Stimulated activated CD8-positive, alpha-beta memory T cell treated with anti-CD3 and anti-CD28 coated beads, Interleukin-7, amount 100 ng/mL, for 48 hours (primary cell): ENCODE results near the gene FBXO24.
"Not testable (repeated sequence)": the region's sequence is repeated elsewhere in the genome, so short reads cannot be mapped to it uniquely, and the experiment has no call there.

Experiments used
- DNase-seq, 2 donors: peaks; one replicate each; pipeline ENCODE4 v3.0.0-alpha.2; 2020; ENCODE audit warnings: low read depth in 1 of 2; ENCODE audit errors: extremely low read depth in 1 of 2

The FBXO24 gene, protein sequence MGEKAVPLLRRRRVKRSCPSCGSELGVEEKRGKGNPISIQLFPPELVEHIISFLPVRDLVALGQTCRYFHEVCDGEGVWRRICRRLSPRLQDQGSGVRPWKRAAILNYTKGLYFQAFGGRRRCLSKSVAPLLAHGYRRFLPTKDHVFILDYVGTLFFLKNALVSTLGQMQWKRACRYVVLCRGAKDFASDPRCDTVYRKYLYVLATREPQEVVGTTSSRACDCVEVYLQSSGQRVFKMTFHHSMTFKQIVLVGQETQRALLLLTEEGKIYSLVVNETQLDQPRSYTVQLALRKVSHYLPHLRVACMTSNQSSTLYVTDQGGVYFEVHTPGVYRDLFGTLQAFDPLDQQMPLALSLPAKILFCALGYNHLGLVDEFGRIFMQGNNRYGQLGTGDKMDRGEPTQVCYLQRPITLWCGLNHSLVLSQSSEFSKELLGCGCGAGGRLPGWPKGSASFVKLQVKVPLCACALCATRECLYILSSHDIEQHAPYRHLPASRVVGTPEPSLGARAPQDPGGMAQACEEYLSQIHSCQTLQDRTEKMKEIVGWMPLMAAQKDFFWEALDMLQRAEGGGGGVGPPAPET

DNA sequence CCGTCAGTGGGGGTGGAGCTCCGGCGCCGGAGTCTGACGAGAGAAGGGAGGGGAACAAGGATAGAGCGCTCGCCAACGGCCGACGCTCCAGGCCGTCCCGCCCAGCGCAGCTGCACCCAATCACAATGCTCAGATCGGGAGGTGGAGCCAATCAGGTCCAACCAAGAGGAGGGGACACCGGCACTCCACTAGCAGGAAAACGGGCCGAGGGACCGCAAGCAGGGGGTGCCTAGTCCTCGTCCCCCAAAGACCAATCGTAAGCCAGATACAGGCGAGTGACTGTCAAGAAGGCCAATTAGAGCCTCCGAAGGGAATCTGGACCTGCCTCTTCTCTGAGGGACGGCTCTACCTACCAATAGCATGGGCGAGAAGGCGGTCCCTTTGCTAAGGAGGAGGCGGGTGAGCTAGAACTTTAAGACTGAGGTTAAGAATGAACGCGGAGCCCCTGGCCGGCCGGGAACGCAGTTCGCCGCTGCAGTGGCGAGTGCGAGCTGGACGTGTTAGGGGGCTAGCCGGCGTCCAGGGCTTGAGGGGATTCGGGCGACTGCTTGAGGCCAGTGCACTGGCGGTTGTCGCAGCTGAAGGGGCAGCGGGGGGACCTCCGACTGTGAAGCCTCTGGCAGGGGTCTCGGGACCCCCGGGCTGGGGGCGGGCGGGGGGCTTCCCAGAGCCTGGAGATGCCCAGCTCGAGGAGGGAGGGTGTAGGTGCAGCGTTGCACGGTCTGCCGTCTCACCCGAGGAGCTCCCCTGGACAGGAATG lies at the start of gene FBXO24:
FBXO24 (plus strand) TSS at position 63 of the 760 bp plus-strand sequence; CDS start at position 361, 298 bp downstream.
- peak; percentile 99 to 100 for DNase-seq

DNA sequence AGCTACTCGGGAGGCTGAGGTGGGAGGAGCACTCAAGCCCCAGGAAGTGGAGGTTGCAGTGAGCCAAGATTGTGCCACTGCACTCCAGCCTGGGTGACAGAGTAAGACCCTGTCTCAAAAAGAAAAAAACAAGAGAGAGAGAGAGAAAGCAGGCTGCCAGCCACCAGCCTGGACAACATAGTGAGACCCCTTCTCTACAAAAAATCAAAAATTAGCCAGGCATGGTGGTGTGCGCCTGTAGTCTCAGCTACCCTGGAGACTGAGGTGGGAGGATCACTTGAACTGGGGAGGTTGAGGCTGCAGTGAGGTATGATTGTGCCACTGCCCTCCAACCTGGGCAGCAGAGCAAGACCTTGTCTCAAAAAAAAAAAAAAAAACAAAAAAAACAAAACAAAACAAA lies 49.4 kb upstream of the FBXO24 start:
- not testable (repeated sequence) for DNase-seq

DNA sequence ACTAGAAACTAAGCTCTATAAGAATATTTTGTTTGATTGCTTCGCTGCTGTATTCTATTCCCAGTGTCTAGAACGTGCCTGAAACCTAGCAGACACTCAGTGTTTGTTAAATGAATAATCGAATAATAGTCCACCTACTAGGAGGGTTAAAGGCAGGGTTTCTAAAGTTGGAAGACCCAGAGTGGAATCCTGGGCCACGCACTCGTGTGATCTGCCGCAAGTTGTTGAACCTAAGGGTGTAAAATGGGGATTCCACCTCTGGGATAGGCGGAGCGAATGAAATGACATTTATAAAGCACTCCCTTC lies 47.8 kb upstream of the FBXO24 start:
- no peak for DNase-seq

DNA sequence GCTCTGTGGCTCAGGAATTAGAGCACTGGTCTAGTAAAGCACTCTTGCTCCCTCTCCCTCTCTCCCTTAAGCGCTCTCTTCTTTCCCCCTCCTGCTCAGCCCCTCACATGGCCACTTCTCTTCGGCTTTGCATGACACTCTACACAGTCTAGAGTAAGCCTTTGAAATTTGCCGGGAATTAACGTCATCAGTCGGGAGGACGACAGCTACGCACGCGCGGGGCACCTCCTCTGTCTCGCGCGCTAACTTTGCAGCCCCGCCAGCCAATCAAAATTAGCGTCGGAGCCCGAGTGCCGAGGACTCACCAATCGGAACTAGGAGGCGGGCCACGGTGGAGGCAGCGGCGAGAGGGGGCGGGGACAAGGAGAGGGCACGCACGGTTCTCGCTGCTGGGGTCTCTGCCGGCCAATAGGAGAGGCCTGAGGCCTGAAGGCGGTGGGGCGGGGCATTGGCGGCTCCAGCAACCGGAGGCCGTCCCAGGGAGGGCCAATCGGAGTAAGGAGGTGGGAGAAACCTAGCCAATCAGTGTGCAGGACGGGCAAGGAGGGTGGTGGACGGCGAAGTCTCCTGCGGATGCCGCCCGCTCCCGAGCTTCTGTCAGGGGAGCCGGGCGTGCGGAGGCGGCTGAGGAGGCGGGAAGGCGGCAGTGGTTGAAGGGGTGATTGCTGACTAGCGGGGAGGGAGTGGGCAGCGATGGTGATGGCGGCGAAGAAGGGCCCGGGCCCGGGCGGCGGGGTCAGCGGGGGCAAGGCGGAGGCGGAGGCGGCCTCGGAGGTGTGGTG lies 47.3 kb upstream of the FBXO24 start, which contains the start of gene AGFG2:
AGFG2 (plus strand) TSS at position 550 of the 782 bp plus-strand sequence; CDS start at position 694, 144 bp downstream.
- DNase-seq, result peak; percentile 100

DNA sequence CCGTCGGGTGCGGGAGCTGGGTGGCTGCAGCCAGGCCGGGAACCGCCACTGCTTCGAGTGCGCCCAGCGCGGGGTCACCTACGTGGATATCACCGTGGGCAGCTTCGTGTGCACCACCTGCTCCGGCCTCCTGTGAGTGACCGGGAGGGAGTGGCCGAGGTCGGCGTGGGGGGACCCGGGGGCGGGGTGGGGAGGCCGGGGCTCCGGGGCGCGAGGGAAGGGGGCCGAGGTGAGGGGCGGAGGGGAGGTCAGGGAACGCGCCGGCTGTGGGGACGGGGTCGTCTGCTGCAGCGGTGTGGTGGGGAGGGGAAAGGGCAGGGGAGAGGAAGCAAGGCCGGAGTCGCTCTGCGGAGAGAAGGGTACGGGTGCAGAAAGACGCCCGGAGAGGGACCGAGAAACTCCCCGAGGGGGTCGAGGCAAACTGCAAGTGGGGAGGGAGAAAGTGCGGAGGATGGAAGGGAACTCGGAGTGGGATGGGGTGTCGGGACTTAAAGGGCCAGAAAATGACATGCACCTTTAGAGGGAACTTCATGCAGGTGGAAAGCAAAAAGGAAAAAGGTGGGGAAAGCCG lies 46.6 kb upstream of the FBXO24 start:
- no peak for DNase-seq

DNA sequence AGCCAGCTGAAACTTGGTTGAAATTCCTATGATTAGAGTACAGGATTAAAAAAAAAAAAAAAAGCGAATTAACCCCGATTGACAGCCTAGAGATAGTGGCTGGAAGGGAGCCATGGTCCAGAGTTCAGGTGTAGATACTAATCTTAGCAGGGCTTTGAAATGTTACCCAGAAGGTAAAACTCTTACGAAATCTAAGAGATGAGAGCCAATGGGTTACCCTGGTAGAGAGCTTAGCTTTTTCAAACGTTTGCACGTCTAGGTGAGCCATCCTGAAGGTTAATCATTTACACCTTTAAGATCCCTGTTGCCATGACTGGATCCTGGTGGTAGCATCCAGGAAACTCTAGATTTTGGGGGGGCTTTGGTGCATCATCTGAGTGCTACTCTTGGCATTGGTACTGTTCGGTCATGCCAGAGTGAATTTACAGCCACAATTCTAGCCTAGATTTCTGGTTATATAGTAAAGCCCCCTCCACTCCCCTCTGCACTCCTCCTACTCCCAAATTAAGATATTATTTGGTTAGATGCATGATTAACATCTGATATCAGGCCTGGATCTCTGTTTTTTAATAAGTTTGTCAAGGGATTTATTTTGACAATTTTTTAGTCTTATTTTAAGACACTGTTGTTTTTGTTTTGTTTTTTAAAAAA lies 45.9 kb upstream of the FBXO24 start:
- no peak for DNase-seq

DNA sequence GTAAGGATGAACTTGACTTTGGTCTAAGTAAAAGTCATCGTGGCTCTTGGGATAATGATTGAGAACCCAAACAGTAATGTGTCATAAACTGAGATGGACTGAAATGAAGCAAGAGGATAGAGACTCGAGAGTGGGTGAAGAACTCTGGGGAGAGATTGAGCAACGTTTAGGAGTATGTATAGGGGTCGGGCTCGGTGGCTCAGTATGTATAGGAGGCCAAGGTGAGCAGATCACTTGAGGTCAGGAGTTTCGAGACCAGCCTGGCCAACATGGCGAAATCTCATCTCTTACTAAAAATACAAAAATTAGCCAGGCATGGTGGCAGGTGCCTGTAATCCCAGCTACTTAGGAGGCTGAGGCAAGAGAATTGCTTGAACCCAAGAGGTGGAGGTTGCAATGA lies 44.8 kb upstream of the FBXO24 start:
- not testable (repeated sequence) for DNase-seq

DNA sequence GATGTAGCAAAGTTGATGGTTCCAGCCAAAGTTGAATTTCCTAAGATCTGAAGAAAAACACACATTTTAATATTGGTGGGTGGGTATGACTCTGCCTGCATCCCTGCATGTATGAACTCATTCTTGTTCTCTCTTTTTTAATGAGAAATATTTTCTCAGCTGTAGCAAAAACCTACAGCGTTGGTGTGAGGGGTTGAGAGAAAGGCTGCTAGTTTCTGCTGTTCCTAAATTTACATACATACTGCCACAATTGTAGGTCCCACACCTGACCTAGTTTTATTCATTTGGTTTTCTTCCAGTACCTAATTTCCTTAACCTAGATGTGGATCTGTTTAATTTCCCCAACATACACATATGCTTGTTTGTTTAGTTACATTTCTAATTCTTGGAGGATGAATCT lies 42.5 kb upstream of the FBXO24 start:
- DNase-seq, result no peak

DNA sequence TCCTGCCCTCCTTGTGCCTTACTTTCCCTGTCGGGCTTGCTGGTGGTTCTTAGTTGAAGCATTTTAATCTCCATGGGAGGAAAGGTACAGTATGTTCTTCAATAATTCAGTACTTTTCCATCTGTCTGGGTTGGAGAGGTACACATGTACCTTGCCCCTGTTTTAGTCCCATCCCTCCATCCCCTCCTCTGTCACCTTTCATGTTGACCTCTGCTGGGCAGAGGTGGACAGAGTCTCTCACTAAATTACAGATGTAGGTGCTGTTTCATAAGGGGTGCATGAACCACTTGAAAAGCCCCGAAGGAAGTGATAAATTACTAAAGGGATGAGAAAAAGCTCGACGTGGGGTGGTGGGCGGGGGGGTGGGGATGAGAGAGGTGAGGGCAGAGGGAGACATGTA lies 41.7 kb upstream of the FBXO24 start:
- DNase-seq, result no peak

DNA sequence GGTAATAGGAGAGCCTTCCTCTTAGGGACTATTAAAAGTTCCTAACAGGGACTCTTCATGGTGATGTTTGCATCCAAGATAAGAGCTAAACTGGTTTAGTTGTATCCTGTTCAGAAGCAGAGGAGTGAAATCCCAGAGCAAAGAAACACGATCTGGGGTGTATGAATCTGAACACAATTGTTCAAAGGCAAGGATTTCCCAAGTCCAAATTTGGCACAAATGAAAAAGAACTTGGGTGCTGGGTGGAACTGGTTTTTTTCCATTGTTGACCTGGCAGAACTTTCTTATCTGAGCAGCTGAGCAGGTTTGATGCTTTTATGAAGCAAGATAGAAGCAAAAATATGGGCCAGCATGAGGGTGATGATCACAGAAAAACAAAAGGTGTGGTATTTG lies 41.2 kb upstream of the FBXO24 start:
- no peak for DNase-seq

DNA sequence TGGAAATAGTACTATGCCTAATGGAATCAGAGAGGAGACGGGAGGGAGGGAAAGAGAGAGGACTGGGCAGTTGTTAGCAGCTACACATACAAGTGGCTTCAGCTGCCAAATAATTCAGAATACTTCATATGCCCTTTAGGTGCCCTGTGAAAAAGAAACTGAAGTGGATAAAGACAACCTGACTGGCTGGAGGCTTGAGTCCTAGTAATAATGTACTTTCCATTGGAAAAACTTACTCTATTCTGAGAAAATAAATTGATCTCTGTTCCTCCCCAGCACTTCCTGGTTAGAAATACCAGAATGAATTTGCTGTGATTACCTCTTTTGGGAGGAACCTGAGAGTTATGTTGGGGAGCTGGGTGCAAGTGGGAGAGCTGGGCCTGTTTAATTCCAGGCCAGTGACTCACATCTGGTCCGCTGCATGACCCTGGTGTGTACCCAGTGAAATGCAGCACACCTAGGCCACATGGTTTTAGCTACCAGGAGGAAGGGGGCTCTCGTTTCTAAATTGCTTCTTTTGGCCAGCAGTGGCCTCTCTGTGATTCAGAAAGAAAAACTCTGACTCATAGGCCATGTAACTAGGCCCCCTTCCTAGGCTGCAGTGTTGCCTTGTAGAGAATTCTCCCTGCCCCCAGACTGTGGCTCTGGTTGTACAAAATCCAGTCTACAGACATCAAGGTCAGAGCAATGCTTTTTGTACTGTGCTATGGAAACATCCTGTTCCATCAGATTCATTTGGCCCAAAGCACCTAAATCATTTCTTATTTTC lies 40.6 kb upstream of the FBXO24 start:
- DNase-seq, result peak; percentile 53 to 79

DNA sequence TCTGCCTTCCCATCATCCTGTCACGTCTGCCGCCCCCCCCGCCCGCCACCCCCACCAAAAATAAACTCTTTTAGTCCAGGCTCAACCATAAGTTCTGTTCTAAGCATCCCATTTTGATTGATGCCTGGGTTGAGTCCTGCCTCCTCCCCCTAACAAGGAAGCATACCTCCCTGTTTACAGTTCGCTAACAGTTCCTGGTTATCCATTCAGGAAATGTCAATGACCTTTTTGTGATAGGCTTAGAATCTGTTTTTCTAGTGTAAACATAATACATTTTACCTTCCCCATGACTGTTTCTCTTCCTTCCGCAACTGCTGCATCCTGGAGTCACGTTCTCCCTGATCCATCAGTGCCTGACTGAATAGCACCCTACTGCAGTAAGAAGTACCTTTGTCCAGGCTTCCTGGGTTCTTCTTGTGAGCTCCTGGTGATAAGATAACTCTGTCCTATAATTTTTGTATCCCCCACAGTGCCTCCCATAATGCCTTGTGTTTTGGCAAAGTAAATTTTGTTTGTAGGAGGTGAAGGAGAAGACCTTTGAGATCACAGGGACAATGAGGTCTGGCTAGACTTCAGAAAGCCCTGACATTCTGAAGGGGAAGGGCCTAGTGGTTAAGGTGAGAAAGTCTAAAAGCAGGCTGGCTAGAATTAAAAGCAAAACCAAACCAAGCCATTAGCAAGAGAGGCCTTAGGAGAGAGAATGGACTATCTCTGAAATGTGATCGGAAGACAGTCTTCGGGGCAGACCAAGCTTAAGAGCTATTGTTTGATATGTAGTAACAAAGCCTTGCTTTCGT lies 39.8 kb upstream of the FBXO24 start:
- no peak for DNase-seq

DNA sequence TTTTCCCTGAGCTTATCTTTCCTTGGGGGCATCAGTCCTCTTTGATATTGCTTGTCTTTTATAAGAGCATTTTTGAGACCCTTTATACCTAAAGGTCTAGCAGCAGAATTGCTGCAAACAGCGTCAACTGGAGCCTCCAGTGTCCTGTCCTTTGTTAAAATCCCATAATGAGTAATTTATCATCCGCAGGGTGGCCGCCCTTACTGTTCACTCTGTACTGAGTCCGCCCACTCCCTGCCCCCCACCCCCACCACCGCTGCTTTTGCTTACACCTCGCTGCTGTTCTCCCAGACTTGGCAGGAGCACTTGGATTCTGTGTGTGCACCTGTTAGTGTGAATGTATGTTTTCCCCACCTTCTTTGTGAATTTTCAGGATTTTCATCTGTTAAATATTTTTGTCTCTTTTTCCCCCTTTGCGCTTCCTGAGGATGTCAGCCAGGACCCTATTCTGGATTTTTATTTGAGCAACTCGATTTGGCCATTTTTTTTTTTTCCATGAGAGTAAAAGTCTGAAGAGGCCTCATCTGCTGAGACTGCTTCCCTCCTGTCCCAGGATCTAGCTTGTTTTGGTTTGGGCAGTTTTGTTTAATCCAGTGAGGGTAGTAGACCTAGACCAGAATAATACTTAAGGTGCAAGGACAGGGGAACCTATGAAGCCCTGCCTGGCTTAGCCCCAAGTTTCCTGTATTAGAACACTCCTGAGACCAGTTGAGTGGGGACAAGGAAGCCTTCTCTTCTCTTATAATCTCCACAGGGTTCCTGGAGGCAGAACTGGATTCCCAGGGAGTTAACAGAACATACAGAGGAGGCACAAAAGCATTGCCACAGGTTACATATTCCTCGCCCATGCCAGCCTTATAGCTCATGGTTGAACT lies 39.0 kb upstream of the FBXO24 start:
- no peak for DNase-seq

DNA sequence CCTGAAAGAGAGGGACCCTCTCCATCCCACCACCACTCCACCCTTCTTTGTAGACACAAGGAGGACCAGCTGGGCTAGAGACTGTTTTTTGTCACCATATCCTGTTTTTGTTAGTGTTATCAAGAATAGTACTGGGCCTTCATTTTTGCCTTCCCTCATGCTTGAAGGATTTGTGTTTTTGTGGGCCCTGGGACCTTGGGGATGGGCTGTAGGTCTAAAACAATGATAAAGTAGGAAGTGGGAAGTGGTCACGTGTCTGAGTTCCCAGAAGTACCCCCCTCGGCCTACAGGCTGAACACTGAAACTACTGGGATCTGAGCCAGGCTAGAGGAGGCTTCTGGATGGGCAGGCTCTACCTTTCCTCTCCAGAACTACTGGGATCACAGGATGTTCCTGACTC lies 38.3 kb upstream of the FBXO24 start:
- DNase-seq, result no peak

DNA sequence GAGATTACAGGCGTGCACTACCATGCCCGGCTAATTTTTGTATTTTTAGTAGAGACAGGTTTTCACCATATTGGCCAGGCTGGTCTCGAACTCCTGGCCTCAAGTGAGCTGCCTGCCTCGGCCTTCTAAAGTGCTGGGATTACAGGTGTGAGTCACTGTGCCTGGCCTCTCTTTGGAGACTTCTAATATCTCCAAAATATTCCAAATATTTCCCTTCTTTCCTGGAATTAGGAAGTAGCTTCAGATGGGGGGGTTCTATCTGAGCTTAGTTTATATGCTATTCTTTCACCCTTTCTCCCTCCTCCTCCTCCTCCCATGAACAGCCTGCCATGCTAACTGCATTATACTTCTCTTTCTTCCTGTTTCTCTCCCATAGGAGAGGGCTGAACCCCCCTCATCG lies 37.7 kb upstream of the FBXO24 start:
- not testable (repeated sequence) for DNase-seq

DNA sequence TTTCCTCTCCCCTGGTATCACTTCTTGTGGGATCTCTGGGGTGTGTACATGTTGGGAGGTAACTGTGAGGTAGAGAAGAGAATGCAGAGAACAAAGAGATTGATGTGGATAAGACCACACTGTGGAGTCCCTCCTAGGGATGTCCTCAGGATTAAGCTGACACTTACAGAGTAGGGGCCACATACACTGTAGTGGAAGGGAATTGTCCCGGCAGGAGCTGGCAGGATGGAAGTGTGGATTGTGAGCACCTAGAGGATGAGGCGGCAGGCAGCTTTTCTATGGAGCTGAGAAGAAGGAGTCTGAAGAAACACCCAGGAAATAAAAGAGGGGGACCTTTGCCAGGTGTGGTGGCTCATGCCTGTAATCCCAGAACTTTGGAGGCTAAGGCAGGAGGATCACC lies 33.6 kb upstream of the FBXO24 start:
- no peak for DNase-seq

DNA sequence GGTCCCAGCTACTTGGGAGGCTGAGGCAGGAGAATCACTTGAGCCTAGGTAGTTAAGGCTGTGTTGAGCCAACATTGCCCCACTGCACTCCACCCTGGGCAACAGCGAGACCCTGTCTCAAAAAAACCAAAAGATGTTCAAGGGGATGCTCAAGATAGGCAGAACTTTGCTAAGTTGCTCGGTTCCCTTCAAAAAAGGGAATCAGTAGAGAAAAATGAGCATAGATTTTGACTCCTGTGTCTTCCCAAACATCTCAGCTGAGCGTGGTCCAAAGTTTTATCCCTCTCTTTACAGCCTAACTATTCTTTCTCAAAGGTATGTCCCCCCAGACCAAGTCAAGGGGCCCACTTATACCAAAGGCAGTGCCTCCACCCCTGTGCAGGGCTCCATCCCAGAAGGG lies 33.1 kb upstream of the FBXO24 start:
- no peak for DNase-seq

DNA sequence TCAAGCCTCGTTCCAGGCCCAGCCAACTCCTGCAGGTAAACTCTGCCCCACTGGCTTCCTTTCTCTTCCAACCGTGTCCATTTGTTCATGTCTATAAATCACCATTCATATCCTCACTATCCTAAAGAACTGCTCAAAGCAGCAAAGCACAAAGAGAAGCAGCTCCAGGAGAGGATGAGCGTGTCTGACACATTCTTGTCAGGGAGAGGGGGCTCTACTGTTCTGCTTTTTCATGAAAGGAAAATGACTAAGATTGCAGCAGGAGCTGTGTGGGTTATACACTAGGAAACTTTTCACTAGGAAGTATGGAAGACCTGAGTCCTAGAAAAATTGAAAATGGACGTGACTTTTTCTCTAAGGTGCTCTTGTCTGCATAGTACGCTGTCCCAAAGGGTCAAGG lies 30.4 kb upstream of the FBXO24 start:
- no peak for DNase-seq
